BLaER1 treated with 17β-estradiol and CSF1 and Interleukin-3, amounts not matched to agents 10 nM and 100 nM (cell line): ENCODE measurements around the gene TEX2.

Source experiments
- H3K27ac ChIP-seq, 11 experiments: shearing (Covaris generic); formaldehyde crosslinking; 2 replicates each; pipeline ENCODE4 v1.8.1; 2022
- H3K27me3 ChIP-seq, 11 experiments: shearing (Covaris generic); formaldehyde crosslinking; 2 replicates each; pipeline ENCODE4 v1.8.1; 2022
- H3K36me3 ChIP-seq, 11 experiments: shearing (Covaris generic); formaldehyde crosslinking; 2 replicates each; pipeline ENCODE4 v1.8.1; 2022
- H3K4me1 ChIP-seq, 10 experiments: shearing (Covaris generic); formaldehyde crosslinking; 2 replicates each; pipeline ENCODE4 v1.8.1; 2022
- H3K4me2 ChIP-seq, 11 experiments: shearing (Covaris generic); formaldehyde crosslinking; 2 replicates each; pipeline ENCODE4 v1.8.1; 2022
- H3K4me3 ChIP-seq, 10 experiments: shearing (Covaris generic); formaldehyde crosslinking; 2 replicates each; pipeline ENCODE4 v1.8.1; 2022
- H3K9ac ChIP-seq, 11 experiments: shearing (Covaris generic); formaldehyde crosslinking; 2 replicates each; pipeline ENCODE4 v1.8.1; 2022
- H3K9me3 ChIP-seq, 11 experiments: shearing (Covaris generic); formaldehyde crosslinking; replicated peaks in 1 of 11; 2 replicates each; pipeline ENCODE4 v1.8.1; 2022
- H4K20me1 ChIP-seq, 11 experiments: shearing (Covaris generic); formaldehyde crosslinking; 2 replicates each; pipeline ENCODE4 v1.8.1; 2022
- Cebpa-rat ChIP-seq, 11 experiments: shearing (Covaris generic); IDR thresholded peaks; 2 replicates each; pipeline ENCODE4 v1.8.1; 2022

TEX2 gene

DNA sequence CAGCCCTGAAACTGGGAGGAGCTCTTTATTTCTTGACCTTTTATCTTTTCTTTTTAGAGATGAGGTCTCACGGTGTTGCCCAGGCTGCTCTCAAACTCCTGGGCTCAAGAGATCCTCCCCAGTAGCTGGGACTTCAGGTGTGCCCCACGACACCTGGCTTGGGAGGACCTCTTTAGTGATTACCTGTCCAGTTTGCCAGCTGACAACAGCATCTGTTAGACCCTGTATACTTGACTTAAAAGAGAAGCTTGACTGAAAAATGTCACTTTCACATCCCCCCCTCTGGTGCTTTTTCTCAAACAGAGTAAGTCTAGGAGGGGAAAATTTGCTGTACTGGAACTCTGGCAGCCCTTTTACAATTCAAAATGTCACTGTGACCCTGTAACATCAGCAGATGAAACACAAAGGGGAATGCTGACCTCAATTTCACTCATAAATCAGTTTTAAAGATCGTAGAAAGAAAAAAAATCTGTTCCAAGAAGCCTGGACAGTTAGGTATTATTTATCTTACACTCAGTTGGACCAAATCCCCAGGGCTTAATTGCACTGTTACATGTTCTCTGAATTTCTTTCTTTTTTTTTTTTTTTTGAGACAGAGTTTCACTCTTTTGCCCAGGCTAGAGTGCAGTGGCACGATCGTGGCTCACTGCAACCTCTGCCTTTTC, 131.3 kb downstream of the TEX2 start:
- Histone ChIP-seq H3K27ac (no peak overlapping the region; a peak in 1 of 22 replicates), H3K36me3 (no peaks in the 10 kb centered on the region), H3K4me2 (peak overlapping the region in 10 of 11 experiments; percentile 21 to 99 (median 91); a peak in 14 of 22 replicates), H3K27me3 (peaks cover 9 to 32% (median 26%) of the 10 kb centered on the region in 11 experiments; a peak in 21 of 22 replicates), H4K20me1 (peaks cover 8 to 31% (median 24%) of the 10 kb centered on the region in 11 experiments; a peak in 17 of 22 replicates), H3K9me3 (no peaks in the 10 kb centered on the region), H3K9ac (peak overlapping the region in 2 of 11 experiments; percentile 6 to 41; a peak in 4 of 22 replicates), H3K4me1 (peaks cover 23 to 48% (median 36%) of the 10 kb centered on the region in 10 experiments), H3K4me3 (no peak overlapping the region)
- TF ChIP-seq Cebpa-rat (IDR thresholded peaks at IDR 0.05): no peak

DNA sequence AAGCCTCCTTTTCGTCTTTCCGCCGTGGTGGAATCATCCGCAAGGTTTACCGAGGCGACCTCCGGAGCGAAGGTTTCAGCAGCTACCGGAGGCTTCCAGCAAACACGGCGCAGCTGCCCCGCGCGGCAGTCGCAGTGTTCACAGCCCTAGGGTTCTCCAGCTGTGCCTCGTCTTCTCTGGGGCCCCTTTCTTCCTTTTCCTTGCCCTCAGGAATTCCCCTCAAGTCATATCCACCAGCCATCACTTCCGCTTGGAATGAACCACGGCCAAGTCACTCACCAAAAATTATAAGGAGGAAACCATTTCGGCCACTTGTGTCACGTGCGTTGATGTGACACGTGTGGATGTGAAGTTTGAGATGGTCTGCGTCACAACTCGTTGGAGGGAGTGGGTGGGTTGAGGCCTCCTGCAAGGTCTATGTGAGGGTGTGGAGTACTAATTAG, 132.5 kb downstream of the TEX2 start:
- Histone ChIP-seq H3K9ac (peak overlapping the region; percentile 59 to 87 (median 76)), H3K4me1 (peaks cover 23 to 48% (median 36%) of the 10 kb centered on the region in 10 experiments), H3K4me2 (peak overlapping the region; percentile 80 to 100 (median 93)), H3K9me3 (no peaks in the 10 kb centered on the region), H3K27me3 (peaks cover 9 to 35% (median 26%) of the 10 kb centered on the region in 11 experiments; a peak in 21 of 22 replicates), H4K20me1 (peaks cover 8 to 42% (median 33%) of the 10 kb centered on the region in 11 experiments; a peak in 17 of 22 replicates), H3K27ac (peak overlapping the region; percentile 48 to 90 (median 72); a peak in 20 of 22 replicates), H3K4me3 (peak overlapping the region; percentile 49 to 91 (median 80)), H3K36me3 (no peaks in the 10 kb centered on the region)
- no peak for TF ChIP-seq Cebpa-rat (IDR thresholded peaks at IDR 0.05)

DNA sequence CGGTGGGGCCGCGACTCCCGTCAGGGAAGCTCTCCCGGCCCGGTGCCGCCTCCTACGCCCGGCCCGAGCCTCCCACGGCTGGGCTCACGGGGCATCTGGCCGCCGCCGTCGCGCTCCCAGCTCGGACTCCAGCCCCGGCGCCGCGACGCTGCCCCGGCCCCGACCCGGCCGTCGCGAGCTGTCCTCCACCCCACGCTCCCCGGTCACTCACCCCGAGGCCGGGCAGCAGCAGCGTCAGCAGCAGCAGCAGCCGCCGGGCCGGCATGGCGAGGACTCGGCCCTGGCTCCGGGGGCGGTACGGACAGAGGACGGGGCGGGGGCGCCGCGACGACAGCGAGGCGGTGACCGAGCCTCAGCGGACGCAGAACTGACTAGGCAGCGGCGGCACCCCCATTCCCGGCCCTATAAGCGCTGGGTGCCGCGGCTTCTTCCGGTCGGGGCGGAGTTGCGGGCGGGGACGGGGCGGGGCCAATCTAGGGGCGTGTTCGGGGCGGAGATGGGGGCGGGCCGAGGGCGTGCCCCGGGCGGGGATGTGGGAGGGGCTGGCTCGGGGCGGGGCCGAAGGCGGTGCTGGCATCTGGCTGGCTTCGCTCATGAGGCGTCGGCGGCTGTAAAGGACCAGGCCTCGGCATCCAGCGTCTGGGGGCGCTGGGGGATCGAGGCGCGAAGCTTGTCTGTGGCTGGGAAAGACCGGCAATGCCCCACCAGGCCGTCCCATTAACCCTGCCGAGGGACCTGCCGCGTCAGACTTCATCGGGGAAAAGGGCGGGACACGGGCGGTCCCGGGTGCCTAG, 133.1 kb downstream of the TEX2 start, which contains the start of gene ERN1:
TSS of gene ERN1 (minus strand) at position 380 of the 794 bp plus-strand sequence. CDS start at position 265, 115 bp downstream.
- Histone ChIP-seq H3K4me1 (peaks cover 23 to 48% (median 36%) of the 10 kb centered on the region in 10 experiments), H4K20me1 (peaks cover 8 to 46% (median 33%) of the 10 kb centered on the region in 11 experiments; a peak in 17 of 22 replicates), H3K4me3 (peak within 1 kb of the TSS; percentile 79 to 91 (median 87)), H3K36me3 (no peaks in the 10 kb centered on the region), H3K9ac (peak within 1 kb of the TSS; percentile 81 to 94 (median 89)), H3K27ac (peak within 1 kb of the TSS; percentile 70 to 90 (median 79)), H3K4me2 (peak within 1 kb of the TSS; percentile 91 to 100 (median 97)), H3K27me3 (peaks cover 9 to 35% (median 26%) of the 10 kb centered on the region in 11 experiments; a peak in 21 of 22 replicates), H3K9me3 (no peaks in the 10 kb centered on the region)
- no peak for TF ChIP-seq Cebpa-rat (IDR thresholded peaks at IDR 0.05)

DNA sequence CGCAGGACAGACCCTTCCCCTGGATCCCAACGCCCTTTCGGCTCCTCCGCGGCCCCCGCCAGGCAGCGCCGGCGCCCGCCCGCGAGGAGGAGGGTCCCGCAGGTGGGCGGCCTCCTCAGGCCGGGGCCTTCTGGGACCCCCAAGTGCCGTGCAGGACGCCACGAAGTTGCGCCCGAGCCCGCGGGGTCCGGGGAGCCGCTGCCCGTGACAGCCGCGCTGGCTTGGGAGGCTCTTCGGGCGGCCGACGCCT, 133.6 kb downstream of the TEX2 start:
- Histone ChIP-seq H4K20me1 (peaks cover 8 to 46% (median 33%) of the 10 kb centered on the region in 11 experiments; a peak in 17 of 22 replicates), H3K27me3 (peaks cover 9 to 35% (median 26%) of the 10 kb centered on the region in 11 experiments; a peak in 21 of 22 replicates), H3K4me1 (peaks cover 23 to 48% (median 36%) of the 10 kb centered on the region in 10 experiments), H3K27ac (peak overlapping the region; percentile 70 to 89 (median 78)), H3K9me3 (peaks cover 0 to under 1% (median 0%) of the 10 kb centered on the region in 11 experiments; a peak in 2 of 22 replicates), H3K4me2 (peak overlapping the region; percentile 86 to 100 (median 97)), H3K9ac (peak overlapping the region; percentile 81 to 94 (median 89)), H3K36me3 (peaks cover 0 to 2% (median 0%) of the 10 kb centered on the region in 11 experiments; a peak in 1 of 22 replicates), H3K4me3 (peak overlapping the region; percentile 79 to 91 (median 87))
- TF ChIP-seq Cebpa-rat (IDR thresholded peaks at IDR 0.05): no peak

DNA sequence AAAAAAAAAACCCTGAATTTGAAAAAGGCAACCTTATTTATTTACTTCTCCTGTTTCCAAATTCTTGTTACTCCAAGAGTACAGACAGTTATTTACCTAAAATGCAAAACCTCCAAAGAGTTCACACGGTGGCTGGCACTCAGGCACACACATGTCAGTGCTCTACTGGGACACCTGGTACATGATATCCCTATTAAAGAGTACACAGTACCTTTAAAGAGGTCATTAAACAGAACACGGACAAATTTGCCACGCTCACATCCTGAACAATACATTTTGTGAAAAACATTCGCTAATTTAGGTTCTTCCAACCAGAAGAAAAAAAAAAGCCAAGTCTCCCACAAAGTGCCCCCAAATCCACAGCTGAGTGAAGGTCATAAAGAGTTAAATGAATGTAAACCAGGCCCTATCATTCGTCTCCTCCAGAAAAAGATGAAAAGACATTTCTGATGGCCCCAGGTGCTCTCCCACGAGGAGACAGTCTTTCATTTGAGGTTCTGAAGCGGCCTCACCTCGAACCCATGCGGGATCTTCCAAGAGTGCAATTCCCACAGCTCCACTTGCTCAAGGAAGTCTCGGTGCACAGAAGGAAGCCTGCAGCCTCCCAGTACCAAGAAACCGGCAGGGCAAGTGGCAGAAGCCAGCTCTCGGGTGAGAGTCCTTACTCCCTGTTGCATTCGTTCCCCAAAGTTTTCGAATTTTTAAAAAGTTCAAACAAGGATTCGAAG, 134.1 kb downstream of the TEX2 start:
- no peak for TF ChIP-seq Cebpa-rat (IDR thresholded peaks at IDR 0.05)
- Histone ChIP-seq H3K36me3 (peaks cover 0 to 7% (median 0%) of the 10 kb centered on the region in 11 experiments; a peak in 1 of 22 replicates), H3K4me3 (peak overlapping the region; percentile 79 to 91 (median 87)), H3K27ac (peak overlapping the region; percentile 70 to 89 (median 78); a peak in 21 of 22 replicates), H3K9ac (peak overlapping the region; percentile 81 to 94 (median 89)), H3K4me2 (peak overlapping the region; percentile 86 to 100 (median 97)), H3K27me3 (peaks cover 9 to 35% (median 26%) of the 10 kb centered on the region in 11 experiments; a peak in 21 of 22 replicates), H3K9me3 (peaks cover 0 to 4% (median 0%) of the 10 kb centered on the region in 11 experiments; a peak in 2 of 22 replicates), H3K4me1 (peaks cover 23 to 48% (median 36%) of the 10 kb centered on the region in 10 experiments), H4K20me1 (peaks cover 8 to 46% (median 33%) of the 10 kb centered on the region in 11 experiments; a peak in 17 of 22 replicates)

DNA sequence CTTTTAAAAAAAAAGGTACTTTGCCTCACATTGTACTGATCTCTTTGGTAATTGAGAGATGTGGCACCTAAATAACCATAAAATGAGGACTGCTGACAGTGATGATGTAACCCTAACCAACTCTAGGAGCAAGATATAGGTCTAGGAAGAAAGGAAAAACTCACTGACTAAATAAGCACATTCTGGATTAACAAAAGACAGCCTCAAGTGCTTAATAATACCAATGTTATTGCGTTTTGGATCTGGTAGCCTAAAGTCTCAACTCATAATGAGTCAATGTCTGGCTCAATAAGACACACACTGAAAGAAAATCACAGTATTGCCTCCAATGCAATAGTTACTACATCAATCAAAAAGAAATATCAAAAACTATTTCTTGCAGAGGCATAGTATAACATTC, 136.1 kb downstream of the TEX2 start:
- H3K27ac ChIP-seq: no peak overlapping the region

DNA sequence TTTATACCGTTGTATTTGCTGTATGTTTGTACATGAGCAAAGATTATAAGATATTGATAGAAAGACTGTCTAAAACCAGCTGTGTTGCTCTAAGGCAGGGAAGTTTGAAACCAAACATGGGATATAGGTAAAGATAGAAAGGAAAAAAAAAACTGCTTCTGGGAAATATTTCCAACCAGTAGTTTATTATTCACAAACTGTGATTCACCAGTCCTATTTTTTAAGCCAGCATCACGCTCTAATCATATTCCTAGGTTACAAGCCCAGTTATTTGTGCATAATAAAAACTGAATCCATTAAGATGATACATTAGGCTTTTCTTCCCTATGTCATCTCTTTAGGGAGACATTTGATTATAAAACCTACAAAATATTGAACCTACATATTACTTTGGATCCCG, 137.1 kb downstream of the TEX2 start:
- Histone ChIP-seq H4K20me1 (peaks cover 8 to 61% (median 33%) of the 10 kb centered on the region in 11 experiments; a peak in 17 of 22 replicates), H3K27ac (no peak overlapping the region), H3K9me3 (peaks cover 0 to 4% (median 0%) of the 10 kb centered on the region in 11 experiments; a peak in 2 of 22 replicates), H3K9ac (no peak overlapping the region), H3K4me3 (no peak overlapping the region), H3K4me2 (no peak overlapping the region), H3K36me3 (peaks cover 0 to 17% (median 0%) of the 10 kb centered on the region in 11 experiments; a peak in 2 of 22 replicates), H3K4me1 (peaks cover 22 to 30% (median 25%) of the 10 kb centered on the region in 10 experiments), H3K27me3 (peaks cover 9 to 35% (median 26%) of the 10 kb centered on the region in 11 experiments; a peak in 21 of 22 replicates)
- no peak for TF ChIP-seq Cebpa-rat (IDR thresholded peaks at IDR 0.05)

More for the DNA sequence above, 136.1 kb downstream of the TEX2 start:
- Histone ChIP-seq H3K36me3 (peaks cover 0 to 10% (median 0%) of the 10 kb centered on the region in 11 experiments; a peak in 2 of 22 replicates), H3K4me1 (peaks cover 23 to 32% (median 27%) of the 10 kb centered on the region in 10 experiments), H4K20me1 (peaks cover 8 to 56% (median 33%) of the 10 kb centered on the region in 11 experiments; a peak in 17 of 22 replicates), H3K4me2 (peak overlapping the region in 1 of 11 experiments; percentile 2; a peak in 1 of 22 replicates), H3K9me3 (peaks cover 0 to 4% (median 0%) of the 10 kb centered on the region in 11 experiments; a peak in 2 of 22 replicates), H3K9ac (no peak overlapping the region), H3K4me3 (no peak overlapping the region), H3K27me3 (peaks cover 9 to 35% (median 26%) of the 10 kb centered on the region in 11 experiments; a peak in 21 of 22 replicates)
- TF ChIP-seq Cebpa-rat (IDR thresholded peaks at IDR 0.05): no peak
